Mesenchymal stem cell (in vitro differentiated cells and primary cell): ENCODE data around the gene HOXB4.
A peak's percentile ranks its signal among the peaks of the same experiment; 100 is the strongest.

ENCODE experiments used
- DNase-seq: peaks from one replicate; pipeline ENCODE4 v3.0.0-alpha.2; 2013
- H2AFZ ChIP-seq: one replicate; pipeline ENCODE4 v1.6.1; 2013; ENCODE audit warnings: low read depth, mild to moderate bottlenecking, control low read depth, inconsistent platforms, low read length, moderate library complexity
- H2AK5ac ChIP-seq: 2 replicates; pipeline ENCODE4 v1.6.1; 2013; ENCODE audit warnings: low read length, moderate library complexity, mild to moderate bottlenecking, inconsistent platforms; ENCODE audit not compliant: severe bottlenecking
- H2BK120ac ChIP-seq: one replicate; pipeline ENCODE4 v1.6.1; 2013; ENCODE audit warnings: low read depth, mild to moderate bottlenecking, inconsistent platforms, low read length, moderate library complexity
- H2BK12ac ChIP-seq, 2 experiments: one replicate each; pipeline ENCODE4 v1.6.1; 2013; ENCODE audit warnings: inconsistent platforms in 2 of 2, low read length in 2 of 2, mild to moderate bottlenecking in 2 of 2, moderate library complexity in 2 of 2, control low read depth in 1 of 2
- H2BK15ac ChIP-seq: one replicate; pipeline ENCODE4 v1.6.1; 2013; ENCODE audit warnings: mild to moderate bottlenecking, low read depth, inconsistent platforms; ENCODE audit not compliant: poor library complexity, severe bottlenecking
- H2BK5ac ChIP-seq: 2 replicates; pipeline ENCODE4 v1.6.1; 2013; ENCODE audit warnings: low read depth, mild to moderate bottlenecking, low read length, control low read depth, inconsistent platforms; ENCODE audit not compliant: poor library complexity, severe bottlenecking
- H3K14ac ChIP-seq, 2 experiments: one replicate each; pipeline ENCODE4 v1.6.1; 2013; ENCODE audit warnings: inconsistent platforms in 2 of 2, low read length in 2 of 2, control low read depth in 1 of 2, mild to moderate bottlenecking in 1 of 2, moderate library complexity in 1 of 2
- H3K18ac ChIP-seq, 2 experiments: one replicate each; pipeline ENCODE4 v1.6.1; 2013; ENCODE audit warnings: inconsistent platforms in 2 of 2, low read length in 2 of 2, control low read depth in 1 of 2, low read depth in 1 of 2, mild to moderate bottlenecking in 1 of 2
- H3K23ac ChIP-seq, 2 experiments: one replicate each; pipeline ENCODE4 v1.6.1; 2013; ENCODE audit warnings: inconsistent platforms in 2 of 2, low read length in 2 of 2, mild to moderate bottlenecking in 2 of 2, moderate library complexity in 2 of 2, control low read depth in 1 of 2
- H3K27ac ChIP-seq: 2 replicates; pipeline ENCODE4 v1.5.1; 2013; ENCODE audit warnings: mild to moderate bottlenecking, moderate library complexity, low read length, control low read depth, inconsistent platforms; ENCODE audit not compliant: poor library complexity, severe bottlenecking
- H3K27me3 ChIP-seq, 2 experiments: 2 replicates each; pipeline versions ENCODE4 v1.6.1 to v1.7.0; 2013; ENCODE audit warnings: low read length in 2 of 2, mild to moderate bottlenecking in 2 of 2, moderate library complexity in 2 of 2, control low read depth in 1 of 2, inconsistent platforms in 1 of 2; ENCODE audit not compliant: control insufficient read depth in 1 of 2, insufficient read depth in 1 of 2
- H3K36me3 ChIP-seq, 2 experiments: 2 replicates each; pipeline versions ENCODE4 v1.6.1 to v1.7.0; 2013; ENCODE audit warnings: low read length in 2 of 2, control low read depth in 1 of 2, inconsistent platforms in 1 of 2, low read depth in 1 of 2, mild to moderate bottlenecking in 1 of 2; ENCODE audit not compliant: insufficient read depth in 2 of 2, control insufficient read depth in 1 of 2
- H3K4ac ChIP-seq, 2 experiments: one replicate each; pipeline ENCODE4 v1.6.1; 2013; ENCODE audit warnings: inconsistent platforms in 2 of 2, low read length in 2 of 2, mild to moderate bottlenecking in 2 of 2, moderate library complexity in 2 of 2, control low read depth in 1 of 2, low read depth in 1 of 2
- H3K4me1 ChIP-seq: 2 replicates; pipeline ENCODE4 v1.6.1; 2013; ENCODE audit warnings: low read depth, low read length, control low read depth; ENCODE audit not compliant: control insufficient read depth, insufficient read depth
- H3K4me2 ChIP-seq: 2 replicates; pipeline ENCODE4 v1.6.1; 2013; ENCODE audit warnings: low read length, mild to moderate bottlenecking, inconsistent platforms; ENCODE audit not compliant: poor library complexity, severe bottlenecking
- H3K4me3 ChIP-seq, 2 experiments: 2 replicates each; pipeline versions ENCODE4 v1.5.1 to v1.7.0; 2013; ENCODE audit warnings: low read length in 2 of 2, mild to moderate bottlenecking in 2 of 2, control low read depth in 1 of 2, low read depth in 1 of 2; ENCODE audit not compliant: insufficient read depth in 1 of 2
- H3K79me1 ChIP-seq: replicated peaks from 2 replicates; pipeline ENCODE4 v1.6.1; 2013; ENCODE audit warnings: mild to moderate bottlenecking, control low read depth, low read length, inconsistent platforms; ENCODE audit not compliant: poor library complexity, severe bottlenecking
- H3K9ac ChIP-seq: 2 replicates; pipeline ENCODE4 v1.7.0; 2013; ENCODE audit warnings: mild to moderate bottlenecking, low read length, moderate library complexity
- H3K9me3 ChIP-seq: 2 replicates; pipeline ENCODE4 v1.7.0; 2013; ENCODE audit warnings: mild to moderate bottlenecking, low read length; ENCODE audit not compliant: control insufficient read depth
- H4K8ac ChIP-seq: one replicate; pipeline ENCODE4 v1.6.1; 2013; ENCODE audit warnings: inconsistent platforms, mild to moderate bottlenecking, low read length, moderate library complexity
- H4K91ac ChIP-seq: one replicate; pipeline ENCODE4 v1.6.1; 2013; ENCODE audit warnings: mild to moderate bottlenecking, low read length, inconsistent platforms
- WGBS: methylation state at CpG from one replicate; pipeline ENCODE4 v1.1.7; 2013; ENCODE audit warnings: mixed read lengths; 5-methylcytosine and 5-hydroxymethylcytosine counted together

The HOXB4 gene

GRCh38 chr17:48574505-48575065, 3.6 kb downstream of the HOXB4 start:
- DNase-seq = no peak
- Histone ChIP-seq H2AK5ac (no peak overlapping the region), H3K27me3 (peaks cover 0 to 4% of the 10 kb centered on the region in 2 experiments), H3K4ac (peak overlapping the region in 1 of 2 experiments; percentile 54), H4K91ac (peak overlapping the region; percentile 14), H3K4me3 (peak overlapping the region in 1 of 2 experiments; percentile 76), H3K79me1 (peaks cover 5% of the 10 kb centered on the region), H4K8ac (no peak overlapping the region), H3K14ac (no peak overlapping the region), H3K9me3 (no peaks in the 10 kb centered on the region), H3K36me3 (peaks cover 10 to 15% of the 10 kb centered on the region in 2 experiments), H2BK12ac (peak overlapping the region in 1 of 2 experiments; percentile 6), H2BK15ac (peak overlapping the region; percentile 74), H3K4me1 (peaks cover 37% of the 10 kb centered on the region), H3K27ac (no peak overlapping the region), H2BK5ac (no peak overlapping the region), H2AFZ (no peak overlapping the region), H3K4me2 (peak overlapping the region; percentile 52), H3K9ac (peak overlapping the region; percentile 95), H3K18ac (peak overlapping the region; percentile 80 to 95), H3K23ac (no peak overlapping the region), H2BK120ac (peak overlapping the region; percentile 12)
- WGBS = 8% methylated on average over 7 of the region's 8 CpGs

GRCh38 chr17:48571826-48572417, 6.2 kb downstream of the HOXB4 start:
- Histone ChIP-seq H3K4me2 (no peak overlapping the region), H3K4ac (peak overlapping the region in 1 of 2 experiments; percentile 94), H3K79me1 (peaks cover 4% of the 10 kb centered on the region), H3K18ac (peak overlapping the region; percentile 45 to 94), H3K23ac (no peak overlapping the region), H3K27me3 (peaks cover 0 to 4% of the 10 kb centered on the region in 2 experiments), H3K4me3 (peak overlapping the region in 1 of 2 experiments; percentile 76), H2BK12ac (peak overlapping the region in 1 of 2 experiments; percentile 3), H3K27ac (peak overlapping the region; percentile 44), H2AFZ (no peak overlapping the region), H2BK15ac (no peak overlapping the region), H3K9ac (peak overlapping the region; percentile 95), H2BK120ac (peak overlapping the region; percentile 38), H3K9me3 (no peaks in the 10 kb centered on the region), H4K8ac (peak overlapping the region; percentile 47), H4K91ac (no peak overlapping the region), H3K36me3 (peaks cover 14 to 15% of the 10 kb centered on the region in 2 experiments), H2AK5ac (no peak overlapping the region), H3K14ac (no peak overlapping the region), H3K4me1 (peaks cover 34% of the 10 kb centered on the region), H2BK5ac (no peak overlapping the region)
- no CpG with 5 or more reads among the region's 1 CpG for WGBS
- DNase-seq = peak; percentile 79

- H3K27ac ChIP-seq = peak overlapping the region; percentile 44
- H3K9me3 ChIP-seq = no peaks in the 10 kb centered on the region
- no peak overlapping the region for H2BK5ac ChIP-seq
- 3% methylated on average over 24 of the region's 26 CpGs for WGBS
- H4K8ac ChIP-seq = peak overlapping the region; percentile 29
- peaks cover 0 to 4% of the 10 kb centered on the region in 2 experiments for H3K27me3 ChIP-seq
- no peak overlapping the region for H2BK15ac ChIP-seq
- no peak overlapping the region for H4K91ac ChIP-seq
- peak overlapping the region in 1 of 2 experiments; percentile 80 for H2BK12ac ChIP-seq
- peaks cover 14 to 15% of the 10 kb centered on the region in 2 experiments for H3K36me3 ChIP-seq
- H3K9ac ChIP-seq = peak overlapping the region; percentile 95
- peaks cover 4% of the 10 kb centered on the region for H3K79me1 ChIP-seq
- peaks cover 34% of the 10 kb centered on the region for H3K4me1 ChIP-seq
- H3K23ac ChIP-seq = no peak overlapping the region
- peak overlapping the region; percentile 29 to 94 for H3K4ac ChIP-seq
- peak overlapping the region in 1 of 2 experiments; percentile 44 for H3K14ac ChIP-seq
- peak overlapping the region in 1 of 2 experiments; percentile 76 for H3K4me3 ChIP-seq
- DNase-seq = peak; percentile 79
- H3K4me2 ChIP-seq = peak overlapping the region; percentile 51
- H3K18ac ChIP-seq = peak overlapping the region; percentile 25 to 94
- peak overlapping the region; percentile 19 for H2BK120ac ChIP-seq
- H2AK5ac ChIP-seq = peak overlapping the region; percentile 19
- H2AFZ ChIP-seq = no peak overlapping the region
These were observed 6.9 kb downstream of the HOXB4 start for GRCh38 chr17:48571024-48571818.
